Upper lobe of right lung (tissue), 1 donor: ENCODE measurements around the gene SCN9A. TPM values are rescaled to one million over a fixed set of nuclear protein-coding genes. Genes with fewer than 3 reads are reported as not detected.

Experiments used
- ATAC-seq: fragments of 200-7000 bp; cut with Tn5 transposase; one replicate; pipeline ENCODE4 v1.9.1; 2020; ENCODE audit warnings: mild to moderate bottlenecking, moderate library complexity
- DNase-seq: peaks from one replicate; pipeline ENCODE4 v3.0.0-alpha.2; 2020
- H3K27ac ChIP-seq: fragments of 200-600 bp; one replicate; pipeline ENCODE4 v1.8.0; 2022
- H3K27me3 ChIP-seq: fragments of 200-600 bp; one replicate; pipeline ENCODE4 v1.8.0; 2022; ENCODE audit warnings: mild to moderate bottlenecking
- H3K36me3 ChIP-seq: fragments of 200-600 bp; one replicate; pipeline ENCODE4 v1.8.0; 2022
- H3K4me1 ChIP-seq: fragments of 200-600 bp; one replicate; pipeline ENCODE4 v1.8.0; 2022
- H3K4me3 ChIP-seq: fragments of 200-600 bp; one replicate; pipeline ENCODE4 v1.8.0; 2022; ENCODE audit warnings: mild to moderate bottlenecking
- H3K9me3 ChIP-seq: fragments of 200-600 bp; one replicate; pipeline ENCODE4 v1.8.0; 2022
- CTCF ChIP-seq: fragments of 200-600 bp; IDR thresholded peaks from one replicate; pipeline ENCODE4 v1.8.0; 2022; ENCODE audit warnings: antibody characterized with exemption
- intact Hi-C: fragments of 100-400 bp; cut with DNase I; formaldehyde crosslinking; loops from one replicate; pipeline ENCODE4 v1.11.0; 2022
- total RNA-seq: library from RNA; stranded (reverse); fragmentation: NEBNext Ultra II Directional; extraction: Animal tissue kit (Norgen Biotek cat#: 25700); gene quantifications from one replicate; pipeline ENCODE4 v1.2.1, GENCODE V29; 2021
- donor health status: DM: no; HTN: yes; CAD: no; lungs with severe emphysema.

Gene SCN9A
- total RNA-seq, 1 donor from 2014 or later, result 10.5 TPM

GRCh38 chr2:166384774-166385173 is 9.0 kb upstream of the SCN9A start:
- TF ChIP-seq CTCF, result peak; percentile 42
- H3K9me3 ChIP-seq, result no peaks in the 10 kb centered on the region
- H3K27ac ChIP-seq, result no peak overlapping the region
- no peak overlapping the region for H3K4me3 ChIP-seq
- no peaks in the 10 kb centered on the region for H3K27me3 ChIP-seq
- intact Hi-C loops, result no loop called here
- no peaks in the 10 kb centered on the region for H3K4me1 ChIP-seq
- no peaks in the 10 kb centered on the region for H3K36me3 ChIP-seq
- no peak for DNase-seq
- ATAC-seq, result no peak

- no peak overlapping the region for H3K27ac ChIP-seq
- intact Hi-C loops, result no loop called here
- no peak for ATAC-seq
Measured at GRCh38 chr2:166382448-166382847, 6.7 kb upstream of the SCN9A start.

GRCh38 chr2:166380615-166381014 is 4.9 kb upstream of the SCN9A start:
- H3K4me3 ChIP-seq, result no peak overlapping the region
- TF ChIP-seq CTCF, result no peak
- DNase-seq (no peak), ATAC-seq (no peak)
- no peaks in the 10 kb centered on the region for H3K36me3 ChIP-seq
- no peak overlapping the region for H3K27ac ChIP-seq
- H3K27me3 ChIP-seq, result no peaks in the 10 kb centered on the region
- no peaks in the 10 kb centered on the region for H3K4me1 ChIP-seq
- no peaks in the 10 kb centered on the region for H3K9me3 ChIP-seq
- intact Hi-C loops, result no loop called here

More at GRCh38 chr2:166382448-166382847, 6.7 kb upstream of the SCN9A start:
- no peak overlapping the region for H3K4me3 ChIP-seq
- no peak for DNase-seq
- no peak for TF ChIP-seq CTCF
- no peaks in the 10 kb centered on the region for H3K4me1 ChIP-seq
- H3K9me3 ChIP-seq, result no peaks in the 10 kb centered on the region
- H3K36me3 ChIP-seq, result no peaks in the 10 kb centered on the region
- H3K27me3 ChIP-seq, result no peaks in the 10 kb centered on the region

- no peak for TF ChIP-seq CTCF
- Histone ChIP-seq H3K27ac (no peak overlapping the region), H3K4me1 (peaks cover 9% of the 10 kb centered on the region), H3K27me3 (peaks cover 8% of the 10 kb centered on the region), H3K36me3 (no peaks in the 10 kb centered on the region), H3K4me3 (peak overlapping the region; percentile 57), H3K9me3 (no peaks in the 10 kb centered on the region)
- ATAC-seq (no peak), DNase-seq (no peak)
- intact Hi-C loops, result no loop called here
Measured at GRCh38 chr2:166376873-166377272, 1.1 kb upstream of the SCN9A start.

- TF ChIP-seq CTCF, result no peak
- H3K27me3 ChIP-seq, result peaks cover 8% of the 10 kb centered on the region
- H3K4me1 ChIP-seq, result peaks cover 9% of the 10 kb centered on the region
- no peak for DNase-seq
- H3K36me3 ChIP-seq, result no peaks in the 10 kb centered on the region
- no peak for ATAC-seq
- intact Hi-C loops, result no loop called here
- H3K4me3 ChIP-seq, result peak overlapping the region; percentile 57
- peak overlapping the region; percentile 62 for H3K27ac ChIP-seq
- no peaks in the 10 kb centered on the region for H3K9me3 ChIP-seq
Measured at GRCh38 chr2:166376488-166376828, 714 bp upstream of the SCN9A start.

GRCh38 chr2:166375195-166375735 is 479 bp downstream of the SCN9A start:
- Histone ChIP-seq H3K4me3 (peak overlapping the region; percentile 57), H3K27ac (no peak overlapping the region), H3K36me3 (no peaks in the 10 kb centered on the region), H3K27me3 (peaks cover 8% of the 10 kb centered on the region), H3K4me1 (peaks cover 9% of the 10 kb centered on the region), H3K9me3 (no peaks in the 10 kb centered on the region)
- ATAC-seq (peak; percentile 38), DNase-seq (no peak)
- intact Hi-C loops, result no loop called here
- no peak for TF ChIP-seq CTCF
